Measurements from ENCODE around the gene IRF2.

The IRF2 gene

GRCh38 chr4:184463158-184463557 lies 11.2 kb downstream of the IRF2 start:
- H3K4me1 ChIP-seq (ENCODE audit: low read length), result peaks cover 25% of the 10 kb centered on the region
- DNase-seq, result no peak
- H2AFZ ChIP-seq (ENCODE audit: low read length), result no peak overlapping the region
- peaks cover 21% of the 10 kb centered on the region for H3F3A ChIP-seq (ENCODE audit: insufficient read depth, low read length)
- no peak overlapping the region for H3K4me3 ChIP-seq (ENCODE audit: low read length)
- H3K79me2 ChIP-seq (ENCODE audit: low read length), result peaks cover 98% of the 10 kb centered on the region
- no peaks in the 10 kb centered on the region for H4K20me1 ChIP-seq (ENCODE audit: insufficient read depth, low read length)
- H3K9me2 ChIP-seq (replicated peaks; ENCODE audit: insufficient read depth, low read length), result no peaks in the 10 kb centered on the region
- no peaks in the 10 kb centered on the region for H3K36me3 ChIP-seq (replicated peaks; ENCODE audit: insufficient read depth, low read length)
- no peaks in the 10 kb centered on the region for H3K9me3 ChIP-seq (replicated peaks; ENCODE audit: insufficient read depth, low read length)
- H3K27ac ChIP-seq (ENCODE audit: low read length), result no peak overlapping the region
- H3K4me2 ChIP-seq (ENCODE audit: low read depth, low read length), result no peak overlapping the region
- no peaks in the 10 kb centered on the region for H3K27me3 ChIP-seq (replicated peaks; ENCODE audit: insufficient read depth, low read length)
- TF ChIP-seq EZH2 (optimal IDR thresholded peaks at IDR 0.05; ENCODE audit: low read depth, low read length), result no peak
- no peak for TF ChIP-seq EZH2phosphoT487 (IDR thresholded peaks at IDR 0.05; ENCODE audit: low read length)
- TF ChIP-seq CTCF (IDR thresholded peaks at IDR 0.05; ENCODE audit: low read length), result no peak
- H3K9ac ChIP-seq (ENCODE audit: low read length), result no peak overlapping the region

- no peaks in the 10 kb centered on the region for H3K9me3 ChIP-seq (replicated peaks; ENCODE audit: insufficient read depth, low read length)
- peaks cover 94% of the 10 kb centered on the region for H3K79me2 ChIP-seq (ENCODE audit: low read length)
- TF ChIP-seq EZH2 (optimal IDR thresholded peaks at IDR 0.05; ENCODE audit: low read depth, low read length), result no peak
- TF ChIP-seq CTCF (IDR thresholded peaks at IDR 0.05; ENCODE audit: low read length), result no peak
- no peak for TF ChIP-seq EZH2phosphoT487 (IDR thresholded peaks at IDR 0.05; ENCODE audit: low read length)
- no peaks in the 10 kb centered on the region for H4K20me1 ChIP-seq (ENCODE audit: insufficient read depth, low read length)
- no peaks in the 10 kb centered on the region for H3K9me2 ChIP-seq (replicated peaks; ENCODE audit: insufficient read depth, low read length)
- no peak for DNase-seq
- H2AFZ ChIP-seq (ENCODE audit: low read length), result no peak overlapping the region
- no peak overlapping the region for H3K27ac ChIP-seq (ENCODE audit: low read length)
- H3K4me3 ChIP-seq (ENCODE audit: low read length), result no peak overlapping the region
- no peak overlapping the region for H3K9ac ChIP-seq (ENCODE audit: low read length)
- no peaks in the 10 kb centered on the region for H3K27me3 ChIP-seq (replicated peaks; ENCODE audit: insufficient read depth, low read length)
- no peaks in the 10 kb centered on the region for H3K36me3 ChIP-seq (replicated peaks; ENCODE audit: insufficient read depth, low read length)
- H3K4me1 ChIP-seq (ENCODE audit: low read length), result peaks cover 25% of the 10 kb centered on the region
- H3K4me2 ChIP-seq (ENCODE audit: low read depth, low read length), result no peak overlapping the region
- H3F3A ChIP-seq (ENCODE audit: insufficient read depth, low read length), result peaks cover 26% of the 10 kb centered on the region
Observed at GRCh38 chr4:184462724-184463123, 11.6 kb downstream of the IRF2 start.

- no peaks in the 10 kb centered on the region for H4K20me1 ChIP-seq (ENCODE audit: insufficient read depth, low read length)
- H3K9me3 ChIP-seq (replicated peaks; ENCODE audit: insufficient read depth, low read length), result no peaks in the 10 kb centered on the region
- TF ChIP-seq EZH2 (optimal IDR thresholded peaks at IDR 0.05; ENCODE audit: low read depth, low read length) (no peak), EZH2phosphoT487 (IDR thresholded peaks at IDR 0.05; ENCODE audit: low read length) (no peak), CTCF (IDR thresholded peaks at IDR 0.05; ENCODE audit: low read length) (no peak)
- H2AFZ ChIP-seq (ENCODE audit: low read length), result no peak overlapping the region
- H3K4me3 ChIP-seq (ENCODE audit: low read length), result no peak overlapping the region
- peaks cover 91% of the 10 kb centered on the region for H3K79me2 ChIP-seq (ENCODE audit: low read length)
- peaks cover 26% of the 10 kb centered on the region for H3K4me1 ChIP-seq (ENCODE audit: low read length)
- H3K27me3 ChIP-seq (replicated peaks; ENCODE audit: insufficient read depth, low read length), result no peaks in the 10 kb centered on the region
- no peaks in the 10 kb centered on the region for H3K9me2 ChIP-seq (replicated peaks; ENCODE audit: insufficient read depth, low read length)
- H3K9ac ChIP-seq (ENCODE audit: low read length), result no peak overlapping the region
- no peak for DNase-seq
- H3K27ac ChIP-seq (ENCODE audit: low read length), result no peak overlapping the region
- H3F3A ChIP-seq (ENCODE audit: insufficient read depth, low read length), result peaks cover 34% of the 10 kb centered on the region
- no peaks in the 10 kb centered on the region for H3K36me3 ChIP-seq (replicated peaks; ENCODE audit: insufficient read depth, low read length)
- H3K4me2 ChIP-seq (ENCODE audit: low read depth, low read length), result no peak overlapping the region
Observed at GRCh38 chr4:184461711-184462441, 12.5 kb downstream of the IRF2 start.
